GM18868 (cell line): Measurements from ENCODE around the gene ALK.
"Not testable (repeated sequence)": the region's sequence is repeated elsewhere in the genome, so short reads cannot be mapped to it uniquely, and the experiment has no call there.

Source experiments
- ATAC-seq: cut with Tn5 transposase; IDR thresholded peaks from one replicate; pipeline ENCODE4 v1.9.1; 2021; ENCODE audit warnings: mild to moderate bottlenecking, moderate library complexity; ENCODE audit not compliant: unreplicated experiment

ALK gene

GRCh38 chr2:29844713-29845326 is 76.6 kb downstream of the ALK start:
- ATAC-seq: no peak

- ATAC-seq: no peak
Measured at GRCh38 chr2:29841386-29842004, 79.9 kb downstream of the ALK start.

GRCh38 chr2:29839306-29839705 is 82.1 kb downstream of the ALK start:
- ATAC-seq: no peak

- no peak for ATAC-seq
Measured at GRCh38 chr2:29837925-29838324, 83.5 kb downstream of the ALK start.

- no peak for ATAC-seq
Measured at GRCh38 chr2:29834624-29835023, 86.8 kb downstream of the ALK start.

GRCh38 chr2:29834036-29834540 is 87.3 kb downstream of the ALK start:
- ATAC-seq: no peak

GRCh38 chr2:29831560-29831959 is 89.8 kb downstream of the ALK start:
- no peak for ATAC-seq

- no peak for ATAC-seq
Measured at GRCh38 chr2:29829841-29830240, 91.5 kb downstream of the ALK start.

GRCh38 chr2:29824145-29824544 is 97.2 kb downstream of the ALK start:
- ATAC-seq: not testable (repeated sequence)

- ATAC-seq: no peak
Measured at GRCh38 chr2:29821591-29821990, 99.8 kb downstream of the ALK start.

GRCh38 chr2:29819570-29819969 is 101.8 kb downstream of the ALK start:
- no peak for ATAC-seq

GRCh38 chr2:29817801-29818680 is 103.3 kb downstream of the ALK start:
- no peak for ATAC-seq

GRCh38 chr2:29817299-29817698 is 104.1 kb downstream of the ALK start:
- no peak for ATAC-seq

GRCh38 chr2:29816651-29817050 is 104.7 kb downstream of the ALK start:
- ATAC-seq: no peak

GRCh38 chr2:29811378-29811777 is 110.0 kb downstream of the ALK start:
- ATAC-seq: no peak

GRCh38 chr2:29810956-29811355 is 110.4 kb downstream of the ALK start:
- ATAC-seq: no peak

- ATAC-seq: no peak
Measured at GRCh38 chr2:29808321-29808720, 113.1 kb downstream of the ALK start.

- ATAC-seq: no peak
Measured at GRCh38 chr2:29807082-29807481, 114.3 kb downstream of the ALK start.

- no peak for ATAC-seq
Measured at GRCh38 chr2:29806461-29806860, 114.9 kb downstream of the ALK start.

- no peak for ATAC-seq
Measured at GRCh38 chr2:29804671-29805070, 116.7 kb downstream of the ALK start.

GRCh38 chr2:29803537-29803936 is 117.8 kb downstream of the ALK start:
- no peak for ATAC-seq

GRCh38 chr2:29802986-29803385 is 118.4 kb downstream of the ALK start:
- ATAC-seq: no peak
